AG04450 (cell line): Measurements from ENCODE around the gene ACTG1. TPM values are rescaled to one million over a fixed set of nuclear protein-coding genes. Genes with fewer than 3 reads are reported as not detected.
"Not testable (repeated sequence)": the region's sequence is repeated elsewhere in the genome, so short reads cannot be mapped to it uniquely, and the experiment has no call there.

Experiments used
- CTCF ChIA-PET: fragments of 300-600, 350-600 bp; formaldehyde crosslinking; extraction: SDS; loops from one replicate; lab custom pipeline; 2022; ENCODE audit warnings: antibody characterized with exemption, inconsistent platforms; lab: Charles Lee
- POLR2A ChIA-PET: fragments of 350-600 bp; formaldehyde crosslinking; extraction: SDS; loops from one replicate; lab custom pipeline; 2021; ENCODE audit warnings: antibody characterized with exemption, inconsistent platforms; lab: Yijun Ruan, JAX
- DNase-seq: peaks from one replicate; pipeline ENCODE4 v3.0.0-alpha.2; 2011; ENCODE audit warnings: low read depth, low spot score
- H3K27ac ChIP-seq: one replicate; pipeline ENCODE4 v1.5.1; 2012; ENCODE audit warnings: low read depth, low read length, control low read depth
- H3K27me3 ChIP-seq: one replicate; pipeline ENCODE4 v1.6.0; 2012; ENCODE audit warnings: low read length; ENCODE audit not compliant: control insufficient read depth, insufficient read depth
- H3K4me3 ChIP-seq: 2 replicates; pipeline ENCODE4 v1.5.1; 2011; ENCODE audit warnings: mild to moderate bottlenecking, low read depth, low read length, control low read depth
- H3K9me3 ChIP-seq: 2 replicates; pipeline ENCODE4 v1.5.1; 2012; ENCODE audit warnings: low read length; ENCODE audit not compliant: control insufficient read depth, insufficient read depth
- polyA plus RNA-seq: library from polyadenylated mRNA; depleted of rRNA; stranded (reverse); fragments of >200 nt; gene quantifications from 2 replicates; pipeline ENCODE4 v1.2.3, GENCODE V29; 2011
- TF ChIP-seq, protein P1 (sequence below): IDR thresholded peaks from 2 replicates; pipeline ENCODE4 v1.5.1; 2011; ENCODE audit warnings: low read depth, low read length, control low read depth, inconsistent platforms

Gene ACTG1
- polyA plus RNA-seq, 1 experiment, result 2,721 TPM

DNA sequence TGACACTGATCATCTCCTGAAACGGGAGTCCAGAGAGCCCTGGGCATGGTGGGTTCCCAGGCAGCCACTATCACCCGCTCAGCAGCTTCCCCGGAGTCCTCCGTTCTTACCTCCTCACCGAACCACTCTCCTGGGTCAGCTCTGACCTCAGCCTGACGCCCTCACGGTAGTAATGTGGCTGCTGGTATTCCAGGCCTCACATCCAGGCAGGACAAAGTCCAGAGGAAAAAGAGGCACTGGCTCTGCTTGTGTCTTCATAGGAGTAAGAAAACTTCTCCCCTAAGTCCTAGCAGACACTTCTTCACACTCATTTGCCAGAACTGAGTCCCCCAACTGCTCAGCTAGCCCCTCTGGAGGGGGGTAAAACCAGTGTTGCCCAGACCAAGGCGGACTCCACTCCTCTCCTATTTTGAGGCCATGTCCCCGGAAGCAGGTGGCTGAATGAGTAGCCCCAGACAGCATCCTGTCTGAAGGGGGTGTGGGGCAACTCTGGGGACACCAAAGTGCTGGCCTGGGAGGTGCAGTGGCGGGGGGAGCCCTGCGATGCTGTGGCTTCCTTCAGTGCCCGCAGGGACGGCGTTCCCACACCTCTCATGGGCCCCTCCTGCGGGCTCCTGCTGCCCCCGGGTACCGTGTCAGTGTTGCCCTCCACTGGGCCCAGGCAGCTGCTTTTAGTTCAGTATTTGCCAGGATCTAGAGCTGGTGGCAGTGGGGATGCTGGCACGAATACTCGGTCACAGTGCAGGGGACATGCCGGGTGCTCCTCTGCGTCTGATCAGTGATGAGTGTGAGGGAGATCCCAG is 20.9 kb upstream of the ACTG1 start:
- peaks cover 14% of the 10 kb centered on the region for H3K27me3 ChIP-seq
- POLR2A ChIA-PET, result interaction anchor here (1.3 kb wide), 1 partner anchor 19 kb away, joined by 3 read pairs; the partner anchor contains the start of gene FAAP100
- DNase-seq, result no peak
- TF ChIP-seq, protein P1, sequence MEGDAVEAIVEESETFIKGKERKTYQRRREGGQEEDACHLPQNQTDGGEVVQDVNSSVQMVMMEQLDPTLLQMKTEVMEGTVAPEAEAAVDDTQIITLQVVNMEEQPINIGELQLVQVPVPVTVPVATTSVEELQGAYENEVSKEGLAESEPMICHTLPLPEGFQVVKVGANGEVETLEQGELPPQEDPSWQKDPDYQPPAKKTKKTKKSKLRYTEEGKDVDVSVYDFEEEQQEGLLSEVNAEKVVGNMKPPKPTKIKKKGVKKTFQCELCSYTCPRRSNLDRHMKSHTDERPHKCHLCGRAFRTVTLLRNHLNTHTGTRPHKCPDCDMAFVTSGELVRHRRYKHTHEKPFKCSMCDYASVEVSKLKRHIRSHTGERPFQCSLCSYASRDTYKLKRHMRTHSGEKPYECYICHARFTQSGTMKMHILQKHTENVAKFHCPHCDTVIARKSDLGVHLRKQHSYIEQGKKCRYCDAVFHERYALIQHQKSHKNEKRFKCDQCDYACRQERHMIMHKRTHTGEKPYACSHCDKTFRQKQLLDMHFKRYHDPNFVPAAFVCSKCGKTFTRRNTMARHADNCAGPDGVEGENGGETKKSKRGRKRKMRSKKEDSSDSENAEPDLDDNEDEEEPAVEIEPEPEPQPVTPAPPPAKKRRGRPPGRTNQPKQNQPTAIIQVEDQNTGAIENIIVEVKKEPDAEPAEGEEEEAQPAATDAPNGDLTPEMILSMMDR, result no peak
- H3K27ac ChIP-seq, result no peak overlapping the region
- no peak overlapping the region for H3K4me3 ChIP-seq
- peaks cover 12% of the 10 kb centered on the region; the same call in 1 of the 2 replicates for H3K9me3 ChIP-seq
- CTCF ChIA-PET, result no interaction called here

DNA sequence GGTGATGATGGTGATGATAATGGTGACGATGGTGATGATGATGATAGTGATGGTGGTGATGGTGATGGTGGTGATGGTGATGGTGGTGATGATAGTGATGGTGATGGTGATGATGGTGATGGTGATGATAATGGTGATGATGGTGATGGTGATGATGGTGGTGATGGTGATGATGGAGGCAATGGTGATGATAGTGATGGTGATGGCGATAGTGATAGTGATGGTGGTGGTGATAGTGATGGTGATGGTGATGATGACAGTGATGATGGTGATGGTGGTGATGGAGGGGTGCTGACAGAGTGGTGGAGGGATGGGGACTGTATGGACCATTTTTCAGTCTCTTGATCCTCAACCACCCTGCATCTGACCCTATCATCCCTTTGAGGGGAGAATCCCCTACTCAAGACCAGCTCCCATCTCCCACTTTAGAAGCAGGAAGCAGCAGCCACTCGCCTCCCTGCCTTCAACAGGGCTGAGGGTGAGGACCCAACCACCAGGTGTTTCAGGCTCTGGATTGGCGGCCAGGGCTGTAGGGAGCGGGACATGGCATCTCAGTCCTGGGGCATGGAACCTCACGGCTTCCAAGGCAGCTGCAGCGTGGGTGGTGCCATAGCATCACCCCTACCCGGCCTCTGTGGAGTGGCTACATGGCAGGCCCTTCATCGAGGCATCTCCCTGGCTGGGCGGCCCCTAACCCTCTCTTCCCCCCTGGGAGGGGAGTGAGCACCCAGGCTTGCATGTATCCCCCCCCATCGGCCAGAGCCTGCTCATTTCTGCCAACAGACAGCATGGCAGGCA is 20.1 kb upstream of the ACTG1 start:
- POLR2A ChIA-PET, result interaction anchor here (1.3 kb wide), 1 partner anchor 20 kb away, joined by 3 read pairs; the partner anchor contains the start of gene FAAP100
- TF ChIP-seq, protein P1, result no peak
- no peak for DNase-seq
- Histone ChIP-seq H3K9me3 (peaks cover 12% of the 10 kb centered on the region; the same call in 1 of the 2 replicates), H3K4me3 (no peak overlapping the region), H3K27me3 (peaks cover 15% of the 10 kb centered on the region), H3K27ac (peak overlapping the region; percentile 11)
- CTCF ChIA-PET, result no interaction called here

DNA sequence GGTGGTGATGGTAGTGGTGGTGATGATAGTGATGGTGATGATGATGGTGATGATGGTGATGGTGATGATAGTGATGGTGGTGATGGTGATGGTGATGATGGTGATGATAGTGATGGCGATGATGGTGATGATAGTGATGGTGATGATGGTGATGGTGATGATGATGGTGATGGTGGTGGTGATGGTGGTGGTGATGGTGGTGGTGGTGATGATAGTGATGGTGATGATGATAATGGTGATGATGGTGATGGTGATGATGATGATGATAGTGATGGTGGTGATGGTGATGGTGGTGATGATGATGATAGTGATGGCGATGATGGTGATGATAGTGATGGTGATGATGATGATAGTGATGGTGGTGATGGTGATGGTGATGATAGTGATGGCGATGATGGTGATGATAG is 19.4 kb upstream of the ACTG1 start:
- H3K27ac ChIP-seq, DNase-seq, CTCF ChIA-PET, H3K4me3 ChIP-seq, POLR2A ChIA-PET: not testable (repeated sequence)
- H3K9me3 ChIP-seq, result peaks cover 12% of the 10 kb centered on the region; the same call in 1 of the 2 replicates
- H3K27me3 ChIP-seq, result peaks cover 15% of the 10 kb centered on the region

DNA sequence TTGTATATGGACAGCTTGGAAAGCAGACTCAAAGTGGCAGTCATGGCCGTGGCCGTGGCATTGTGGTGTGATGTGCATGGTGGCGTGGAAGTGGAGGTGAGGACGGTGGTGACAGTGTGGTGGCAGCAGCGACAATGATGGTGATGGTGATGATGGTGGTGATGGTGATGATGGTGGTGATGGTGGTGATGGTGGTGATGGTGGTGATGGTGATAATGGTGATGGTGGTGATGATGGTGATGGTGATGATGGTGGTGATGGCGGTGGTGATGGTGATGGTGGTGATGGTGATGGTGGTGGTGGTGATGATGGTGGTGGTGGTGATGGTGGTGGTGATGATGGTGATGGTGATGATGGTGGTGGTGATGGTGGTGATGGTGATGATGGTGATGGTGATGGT is 18.4 kb upstream of the ACTG1 start:
- H3K27ac ChIP-seq, H3K4me3 ChIP-seq, POLR2A ChIA-PET, DNase-seq, CTCF ChIA-PET: not testable (repeated sequence)
- Histone ChIP-seq H3K9me3 (peaks cover 12% of the 10 kb centered on the region; the same call in 1 of the 2 replicates), H3K27me3 (peaks cover 10% of the 10 kb centered on the region)

DNA sequence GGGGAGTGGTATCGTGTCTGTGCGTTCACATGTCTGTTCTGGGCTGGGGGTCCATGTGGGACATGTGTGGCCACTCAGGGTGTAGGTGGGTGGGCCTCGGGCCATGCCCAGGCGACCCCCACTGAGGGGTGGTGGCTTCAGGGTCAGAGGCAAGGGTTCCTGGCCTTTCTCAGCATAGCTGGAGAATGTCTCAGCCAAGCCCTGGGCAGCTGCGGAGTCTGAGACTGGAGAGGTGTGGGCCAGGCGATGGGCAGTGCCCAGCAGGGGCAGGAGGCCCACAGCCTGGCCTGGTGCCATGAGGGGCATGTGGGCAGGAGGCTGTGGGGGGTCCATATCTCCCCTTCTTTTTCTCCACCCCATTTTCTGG is 16.8 kb upstream of the ACTG1 start:
- ChIA-PET POLR2A (interaction anchor here (0.6 kb wide), 1 partner anchor 68 kb away, joined by 7 read pairs; no protein-coding TSS in a partner anchor), CTCF (no interaction called here)
- H3K27me3 ChIP-seq, result peaks cover 8% of the 10 kb centered on the region

More for the DNA sequence above, 16.8 kb upstream of the ACTG1 start:
- Histone ChIP-seq H3K27ac (no peak overlapping the region), H3K9me3 (peaks cover 12% of the 10 kb centered on the region; the same call in 1 of the 2 replicates), H3K4me3 (no peak overlapping the region)
- TF ChIP-seq, protein P1, result no peak
- no peak for DNase-seq
